Breast epithelium (tissue), 4 donors: ENCODE measurements around the gene LRRC74B. TPM values are rescaled to one million over a fixed set of nuclear protein-coding genes. Genes with fewer than 3 reads are reported as not detected.

Source experiments
- DNase-seq, 2 donors: peaks; one replicate each; pipeline ENCODE4 v3.0.0-alpha.2; 2019; ENCODE audit warnings: low spot score in 2 of 2
- H3K27ac ChIP-seq, 2 donors: fragments of 200-600 bp; sonication (generic) in 1 of 2; one replicate each; pipeline ENCODE4 v1.5.1; 2016 to 2019; ENCODE audit warnings: mild to moderate bottlenecking in 1 of 2
- H3K27me3 ChIP-seq, 2 donors: fragments of 200-600 bp; sonication (generic) in 1 of 2; one replicate each; pipeline versions ENCODE4 v1.5.1 to v1.6.0; 2017 to 2019; ENCODE audit warnings: control low read depth in 1 of 2, mild to moderate bottlenecking in 1 of 2
- H3K36me3 ChIP-seq: fragments of 200-600 bp; one replicate; pipeline ENCODE4 v1.5.1; 2019
- H3K4me1 ChIP-seq, 2 donors: fragments of 200-600 bp; sonication (generic); one replicate each; pipeline ENCODE4 v1.5.1; 2016 to 2019; ENCODE audit warnings: control low read depth in 1 of 2
- H3K4me3 ChIP-seq, 3 donors: fragments of 200-600 bp; sonication (generic); 1 replicate in 2 of 3; 2 replicates in 1 of 3; pipeline ENCODE4 v1.5.1; 2016 to 2019; ENCODE audit warnings: mild to moderate bottlenecking in 3 of 3, moderate library complexity in 2 of 3
- H3K9me3 ChIP-seq, 2 donors: fragments of 200-600 bp; sonication (generic) in 1 of 2; one replicate each; pipeline ENCODE4 v1.5.1; 2016 to 2019; ENCODE audit warnings: control low read depth in 1 of 2
- POLR2A ChIP-seq: fragments of 450-650 bp; IDR thresholded peaks from one replicate; pipeline ENCODE4 v1.6.1; 2016; ENCODE audit warnings: antibody characterized with exemption, mild to moderate bottlenecking, moderate library complexity
- POLR2AphosphoS5 ChIP-seq, 3 donors: sonication (generic); formaldehyde crosslinking; IDR thresholded peaks; one replicate each; pipeline ENCODE4 v1.6.1; 2017; ENCODE audit warnings: antibody characterized with exemption in 3 of 3
- intact Hi-C: fragments of 100-400 bp; cut with DNase I; formaldehyde crosslinking; loops from one replicate; pipeline ENCODE4 v1.15.1; 2023; ENCODE audit warnings: low total_unique reads
- total RNA-seq, 3 donors: library from RNA; depleted of rRNA; stranded (reverse); fragments of >200 nt; gene quantifications; one replicate each; pipeline ENCODE4 v1.1.0, GENCODE V29; 2016
- TF ChIP-seq, protein P1 (sequence below), 3 donors: fragments of 450-650 bp; IDR thresholded peaks; one replicate each; pipeline ENCODE4 v1.5.1; 2016 to 2017; ENCODE audit warnings: antibody characterized with exemption in 3 of 3, mild to moderate bottlenecking in 3 of 3, moderate library complexity in 3 of 3

The LRRC74B gene
- total RNA-seq, 3 donors from 2014 or later = not detected

DNA sequence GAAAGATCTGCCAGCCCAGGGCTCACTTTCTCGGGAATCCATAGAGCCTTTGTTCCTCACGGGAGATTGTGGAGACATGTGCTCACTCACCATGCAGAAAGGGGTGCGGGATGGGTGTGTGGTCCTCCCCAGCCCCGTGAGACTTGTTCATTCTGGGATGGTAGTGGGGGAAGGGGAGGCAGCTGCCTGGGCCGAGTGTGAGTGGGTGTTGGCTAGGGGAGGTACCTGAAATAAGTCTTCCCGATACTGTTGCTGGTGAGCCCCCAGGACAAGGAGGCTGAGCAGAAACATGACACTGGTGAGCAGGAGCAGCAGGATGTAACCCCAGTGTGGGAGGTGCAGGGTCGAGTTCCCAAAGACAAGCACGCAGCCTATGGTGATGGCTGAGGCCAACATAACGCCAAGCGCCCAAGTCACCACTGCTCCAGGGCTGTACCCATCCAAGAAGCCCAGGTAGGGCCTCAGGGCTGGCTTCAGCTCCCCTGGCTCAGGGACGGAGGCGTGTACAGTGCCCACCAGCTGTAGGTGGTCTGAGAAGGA lies 16.2 kb upstream of the LRRC74B start:
- H3K4me3 ChIP-seq = no peak overlapping the region
- peaks cover 0 to 5% of the 10 kb centered on the region in 2 donors for H3K4me1 ChIP-seq
- intact Hi-C loops = no loop called here
- no peak overlapping the region for H3K27ac ChIP-seq
- H3K9me3 ChIP-seq = no peaks in the 10 kb centered on the region
- H3K27me3 ChIP-seq = no peaks in the 10 kb centered on the region
- no peak for DNase-seq
- H3K36me3 ChIP-seq = no peaks in the 10 kb centered on the region
- TF ChIP-seq POLR2A (no peak), POLR2AphosphoS5 (IDR thresholded peaks at IDR 0.05) (no peak)
- TF ChIP-seq, protein P1, sequence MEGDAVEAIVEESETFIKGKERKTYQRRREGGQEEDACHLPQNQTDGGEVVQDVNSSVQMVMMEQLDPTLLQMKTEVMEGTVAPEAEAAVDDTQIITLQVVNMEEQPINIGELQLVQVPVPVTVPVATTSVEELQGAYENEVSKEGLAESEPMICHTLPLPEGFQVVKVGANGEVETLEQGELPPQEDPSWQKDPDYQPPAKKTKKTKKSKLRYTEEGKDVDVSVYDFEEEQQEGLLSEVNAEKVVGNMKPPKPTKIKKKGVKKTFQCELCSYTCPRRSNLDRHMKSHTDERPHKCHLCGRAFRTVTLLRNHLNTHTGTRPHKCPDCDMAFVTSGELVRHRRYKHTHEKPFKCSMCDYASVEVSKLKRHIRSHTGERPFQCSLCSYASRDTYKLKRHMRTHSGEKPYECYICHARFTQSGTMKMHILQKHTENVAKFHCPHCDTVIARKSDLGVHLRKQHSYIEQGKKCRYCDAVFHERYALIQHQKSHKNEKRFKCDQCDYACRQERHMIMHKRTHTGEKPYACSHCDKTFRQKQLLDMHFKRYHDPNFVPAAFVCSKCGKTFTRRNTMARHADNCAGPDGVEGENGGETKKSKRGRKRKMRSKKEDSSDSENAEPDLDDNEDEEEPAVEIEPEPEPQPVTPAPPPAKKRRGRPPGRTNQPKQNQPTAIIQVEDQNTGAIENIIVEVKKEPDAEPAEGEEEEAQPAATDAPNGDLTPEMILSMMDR (IDR thresholded peaks at IDR 0.05) = no peak

DNA sequence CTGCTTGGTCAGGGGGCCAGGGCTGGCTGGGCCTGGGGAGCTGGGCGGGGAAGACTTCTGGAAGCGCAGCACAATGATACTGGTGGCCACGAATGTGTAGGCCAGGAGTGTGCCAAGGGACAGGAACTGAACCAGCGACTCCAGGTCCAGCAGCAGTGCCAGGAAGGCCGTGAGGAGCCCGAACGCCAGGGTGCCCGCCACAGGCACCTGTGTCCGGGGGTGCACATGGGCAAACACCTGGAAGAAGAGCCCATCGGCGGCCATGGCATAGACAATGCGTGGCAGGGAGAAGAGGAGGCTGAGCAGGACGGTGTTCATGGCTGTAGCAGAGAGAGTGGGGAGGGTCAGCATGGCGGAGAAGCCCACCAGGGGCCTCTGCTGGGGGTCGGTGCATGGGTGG lies 15.7 kb upstream of the LRRC74B start:
- intact Hi-C loops = no loop called here
- DNase-seq = no peak

DNA sequence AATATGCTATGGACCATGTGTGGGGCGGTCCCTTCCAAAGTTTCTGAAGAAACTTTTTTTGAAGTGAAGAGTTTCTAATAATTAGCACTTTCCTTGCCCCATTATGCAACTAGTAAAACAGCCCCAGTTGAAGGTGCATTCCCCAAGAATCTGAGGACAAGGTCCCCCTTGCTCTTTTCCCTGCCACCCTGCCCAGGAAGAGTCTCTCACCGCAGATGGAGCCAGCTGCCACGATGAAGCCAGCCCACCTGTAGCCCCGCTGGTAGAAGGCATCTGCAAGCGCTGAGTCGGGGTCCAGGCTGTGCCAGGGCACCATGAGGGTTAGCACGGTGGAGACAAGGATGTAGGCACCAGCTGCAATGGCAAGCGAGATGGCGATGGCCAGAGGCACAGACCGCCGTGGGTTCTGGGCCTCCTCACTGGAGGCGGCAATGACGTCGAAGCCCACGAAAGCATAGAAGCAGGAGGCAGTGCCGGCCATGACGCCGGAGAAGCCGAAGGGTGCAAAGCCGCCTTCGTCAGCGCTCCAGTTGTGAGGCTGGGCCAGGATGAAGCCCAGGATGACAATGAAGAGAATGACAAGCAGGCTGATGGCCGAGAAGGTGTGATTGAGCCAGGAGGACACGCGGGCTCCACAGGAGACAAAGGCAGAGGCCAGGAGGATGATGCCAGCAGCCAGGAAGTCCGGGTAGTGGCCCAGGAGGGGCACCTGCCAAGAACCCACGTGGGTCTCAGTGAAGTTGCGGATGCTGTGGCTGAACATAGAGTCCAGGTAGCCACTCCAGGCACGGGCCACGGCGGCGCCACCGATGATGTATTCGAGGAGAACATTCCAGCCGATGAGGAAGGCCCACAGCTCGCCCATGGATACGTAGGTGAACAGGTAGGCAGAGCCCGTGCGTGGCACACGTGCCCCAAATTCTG lies 14.9 kb upstream of the LRRC74B start:
- no peak for TF ChIP-seq POLR2A
- TF ChIP-seq, protein P1 (IDR thresholded peaks at IDR 0.05) = no peak
- TF ChIP-seq POLR2AphosphoS5 (IDR thresholded peaks at IDR 0.05) = no peak
- H3K9me3 ChIP-seq = no peaks in the 10 kb centered on the region
- H3K4me3 ChIP-seq = no peak overlapping the region
- no peak for DNase-seq
- H3K36me3 ChIP-seq = no peaks in the 10 kb centered on the region
- H3K4me1 ChIP-seq = peaks cover 0 to 5% of the 10 kb centered on the region in 2 donors
- H3K27me3 ChIP-seq = no peaks in the 10 kb centered on the region
- intact Hi-C loops = no loop called here
- H3K27ac ChIP-seq = no peak overlapping the region

More for the DNA sequence above, 15.7 kb upstream of the LRRC74B start:
- no peaks in the 10 kb centered on the region for H3K9me3 ChIP-seq
- no peak overlapping the region for H3K4me3 ChIP-seq
- H3K36me3 ChIP-seq = no peaks in the 10 kb centered on the region
- H3K4me1 ChIP-seq = peaks cover 0 to 5% of the 10 kb centered on the region in 2 donors
- TF ChIP-seq POLR2A (no peak), POLR2AphosphoS5 (IDR thresholded peaks at IDR 0.05) (no peak)
- TF ChIP-seq, protein P1 (IDR thresholded peaks at IDR 0.05) = no peak
- H3K27ac ChIP-seq = no peak overlapping the region
- no peaks in the 10 kb centered on the region for H3K27me3 ChIP-seq

DNA sequence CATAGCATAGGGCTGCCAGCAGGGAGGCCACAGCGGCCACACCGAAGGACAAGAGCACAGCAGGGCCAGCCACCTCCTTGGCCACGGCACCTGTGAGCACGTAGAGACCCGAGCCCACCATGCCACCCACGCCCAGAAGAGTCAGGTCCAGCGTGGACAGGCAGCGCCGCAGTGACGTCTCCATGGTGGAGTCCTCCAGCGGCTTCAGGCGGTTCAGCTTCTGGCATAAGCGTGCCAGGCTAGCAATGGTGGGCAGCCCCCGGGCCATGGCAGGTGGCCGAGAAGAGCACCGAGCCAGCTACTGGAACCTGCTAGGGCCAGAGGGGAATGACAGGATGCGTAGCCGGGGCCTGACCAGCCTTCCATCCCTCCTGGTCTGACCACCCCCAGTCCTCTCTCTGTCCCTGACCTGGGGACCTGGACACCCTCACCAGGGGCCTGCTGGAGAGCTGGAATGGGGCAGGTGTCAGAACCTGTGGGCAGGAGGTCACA lies 14.2 kb upstream of the LRRC74B start:
- peaks cover 0 to 5% of the 10 kb centered on the region in 2 donors for H3K4me1 ChIP-seq
- no peaks in the 10 kb centered on the region for H3K9me3 ChIP-seq
- TF ChIP-seq POLR2AphosphoS5 (IDR thresholded peaks at IDR 0.05) = no peak
- TF ChIP-seq, protein P1 (IDR thresholded peaks at IDR 0.05) = no peak
- TF ChIP-seq POLR2A = no peak
- H3K4me3 ChIP-seq = peak overlapping the region in 2 of 3 donors; percentile 42 to 65
- no peak for DNase-seq
- H3K27ac ChIP-seq = no peak overlapping the region
- intact Hi-C loops = no loop called here
- no peaks in the 10 kb centered on the region for H3K27me3 ChIP-seq
- no peaks in the 10 kb centered on the region for H3K36me3 ChIP-seq
